ENCODE results near the gene DDIAS. TPM values are rescaled to one million over a fixed set of nuclear protein-coding genes. Genes with fewer than 3 reads are reported as not detected.

Gene DDIAS
- total and polyA plus RNA-seq, 9 of the 15 experiments (the other 6 are each of a cell fraction or from before 2014, with no cell fraction given) = 9.4 to 27.2 (median 23.3) TPM

DNA sequence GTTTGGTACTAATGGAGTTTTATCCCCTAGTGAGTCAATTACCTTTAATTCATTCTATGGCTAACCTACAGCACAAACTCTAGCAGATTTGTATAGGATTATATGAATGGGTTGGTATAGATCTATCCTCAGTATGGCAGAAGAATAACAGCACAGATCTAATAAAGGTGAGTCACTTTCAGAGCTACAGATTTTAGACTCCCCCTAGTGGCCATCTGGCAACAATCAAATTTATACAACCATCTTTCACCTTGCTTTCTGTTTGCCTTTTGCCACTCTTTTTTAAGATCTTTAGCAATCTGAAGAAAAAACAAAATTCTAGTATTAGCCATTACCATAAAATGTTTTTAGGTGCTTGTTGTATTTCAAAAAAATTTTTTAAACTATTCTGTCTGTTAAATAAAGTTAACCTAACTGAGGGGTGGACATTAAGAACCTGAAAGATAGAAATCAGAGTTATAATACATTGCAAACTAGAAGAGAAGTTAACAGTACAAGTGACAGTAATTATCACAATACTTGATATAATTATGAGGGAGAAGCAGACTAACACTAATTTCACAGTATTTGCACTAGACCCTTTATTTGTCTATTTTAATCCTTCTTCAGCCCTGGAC, 25.8 kb downstream of the DDIAS start (continued):
- TF ChIP-seq REST (IDR thresholded peaks at IDR 0.05; ENCODE audit: borderline replicate concordance) (peak; percentile 73), REST (CRISPR knock-in tag; IDR thresholded peaks at IDR 0.05; ENCODE audit: low read depth) (no peak), THAP12 (CRISPR knock-in tag; IDR thresholded peaks at IDR 0.05) (no peak), DMBX1 (CRISPR knock-in tag; IDR thresholded peaks at IDR 0.05; ENCODE audit: borderline replicate concordance) (no peak), ZFP36 (IDR thresholded peaks at IDR 0.05; ENCODE audit: low read depth, low read length, partially characterized antibody) (no peak), POLR2A (conservative IDR thresholded peaks at IDR 0.05) (no peak), POU5F1 (IDR thresholded peaks at IDR 0.05; ENCODE audit: borderline replicate concordance, low read depth, low read length, partially characterized antibody) (no peak), MTA2 (IDR thresholded peaks at IDR 0.05; ENCODE audit: low read depth) (no peak), SMC3 (conservative IDR thresholded peaks at IDR 0.05; ENCODE audit: insufficient read depth, low read depth, low read length) (0 out of 2 replicates have a peak, but pooled peaks have one; percentile 45), ELF4 (CRISPR knock-in tag; IDR thresholded peaks at IDR 0.05) (no peak), ATF1 (CRISPR knock-in tag; IDR thresholded peaks at IDR 0.05) (no peak), ATF1 (tag; IDR thresholded peaks at IDR 0.05) (no peak), ZNF12 (CRISPR knock-in tag; IDR thresholded peaks at IDR 0.05) (no peak), NBN (IDR thresholded peaks at IDR 0.05; ENCODE audit: low read depth) (no peak), THRAP3 (IDR thresholded peaks at IDR 0.05; ENCODE audit: borderline replicate concordance) (no peak), JUNB (CRISPR knock-in tag; conservative IDR thresholded peaks at IDR 0.05) (no peak)
- TF ChIP-seq, protein P1, sequence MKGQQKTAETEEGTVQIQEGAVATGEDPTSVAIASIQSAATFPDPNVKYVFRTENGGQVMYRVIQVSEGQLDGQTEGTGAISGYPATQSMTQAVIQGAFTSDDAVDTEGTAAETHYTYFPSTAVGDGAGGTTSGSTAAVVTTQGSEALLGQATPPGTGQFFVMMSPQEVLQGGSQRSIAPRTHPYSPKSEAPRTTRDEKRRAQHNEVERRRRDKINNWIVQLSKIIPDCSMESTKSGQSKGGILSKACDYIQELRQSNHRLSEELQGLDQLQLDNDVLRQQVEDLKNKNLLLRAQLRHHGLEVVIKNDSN (CRISPR knock-in tag; IDR thresholded peaks at IDR 0.05) = no peak
